Neural cell (in vitro differentiated cells): ENCODE measurements around the gene ADRM1. TPM values are rescaled to one million over a fixed set of nuclear protein-coding genes. Genes with fewer than 3 reads are reported as not detected.

Experiments used
- H2AFZ ChIP-seq: fragments of 200-600, 300-800 bp; sonication (generic), shearing (Covaris generic); 2 replicates; pipeline ENCODE4 v1.6.0; 2014; ENCODE audit warnings: low read depth, mild to moderate bottlenecking, antibody characterized with exemption, low read length, moderate library complexity
- H3F3A ChIP-seq: fragments of 200-600 bp; shearing (Covaris generic); 2 replicates; pipeline ENCODE4 v1.6.1; 2016; ENCODE audit warnings: mild to moderate bottlenecking, moderate library complexity, mixed read lengths, antibody characterized with exemption, low read length; ENCODE audit not compliant: insufficient read depth, poor library complexity, severe bottlenecking
- H3K27ac ChIP-seq: fragments of 200-600, 300-800 bp; sonication (generic), shearing (Covaris generic); 2 replicates; pipeline ENCODE4 v1.5.1; 2014; ENCODE audit warnings: mild to moderate bottlenecking, low read length, moderate library complexity
- H3K27me3 ChIP-seq: fragments of 300-800, 200-600 bp; sonication (generic), shearing (Covaris generic); 2 replicates; pipeline ENCODE4 v1.6.0; 2014; ENCODE audit warnings: mild to moderate bottlenecking, low read depth, low read length, moderate library complexity; ENCODE audit not compliant: insufficient read depth
- H3K36me3 ChIP-seq: fragments of 300-800, 200-600 bp; sonication (generic), shearing (Covaris generic); 2 replicates; pipeline ENCODE4 v1.5.1; 2014; ENCODE audit warnings: mild to moderate bottlenecking, antibody characterized with exemption, low read length, moderate library complexity; ENCODE audit not compliant: insufficient read depth
- H3K4me2 ChIP-seq: fragments of 300-800, 200-600 bp; sonication (generic), shearing (Covaris generic); 2 replicates; pipeline ENCODE4 v1.6.0; 2014; ENCODE audit warnings: mild to moderate bottlenecking, low read length
- H3K4me3 ChIP-seq: fragments of 300-800, 200-600 bp; sonication (generic), shearing (Covaris generic); 2 replicates; pipeline ENCODE4 v1.5.1; 2014; ENCODE audit warnings: mild to moderate bottlenecking, low read length, moderate library complexity
- H3K79me2 ChIP-seq: fragments of 200-600 bp; shearing (Covaris generic); replicated peaks from 2 replicates; pipeline ENCODE4 v1.6.0; 2014; ENCODE audit warnings: mild to moderate bottlenecking, low read length, moderate library complexity; ENCODE audit not compliant: insufficient read depth
- H3K9ac ChIP-seq: fragments of 300-800, 200-600 bp; sonication (generic), shearing (Covaris generic); 2 replicates; pipeline ENCODE4 v1.6.1; 2016; ENCODE audit warnings: mild to moderate bottlenecking, low read length, mixed read lengths
- H3K9me2 ChIP-seq: fragments of 200-600 bp; shearing (Covaris generic); 2 replicates; pipeline ENCODE4 v1.6.1; 2016; ENCODE audit warnings: mild to moderate bottlenecking, low read length, mixed read lengths; ENCODE audit not compliant: insufficient read depth
- H3K9me3 ChIP-seq: fragments of 200-600, 300-800 bp; sonication (generic), shearing (Covaris generic); 2 replicates; pipeline ENCODE4 v1.6.1; 2016; ENCODE audit warnings: mild to moderate bottlenecking, mixed run types, low read length, moderate library complexity, mixed read lengths
- H4K20me1 ChIP-seq: fragments of 200-600 bp; shearing (Covaris generic); 2 replicates; pipeline ENCODE4 v1.6.1; 2016; ENCODE audit warnings: mild to moderate bottlenecking, mixed run types; ENCODE audit not compliant: insufficient read depth
- EP300 ChIP-seq: fragments of 450-650 bp; conservative IDR thresholded peaks from 2 replicates; pipeline ENCODE4 v1.6.1; 2014; ENCODE audit warnings: antibody characterized with exemption, mild to moderate bottlenecking, moderate library complexity; ENCODE audit not compliant: poor library complexity, severe bottlenecking
- EZH2 ChIP-seq: fragments of 200-600, 300-800 bp; shearing (Covaris generic), sonication (generic); IDR thresholded peaks from 2 replicates; pipeline ENCODE4 v1.6.1; 2014; ENCODE audit warnings: antibody characterized with exemption, low read length, borderline replicate concordance, mild to moderate bottlenecking; ENCODE audit not compliant: insufficient read depth, poor library complexity, severe bottlenecking
- MXI1 ChIP-seq: fragments of 450-650 bp; conservative IDR thresholded peaks from 2 replicates; pipeline ENCODE4 v1.6.1; 2014; ENCODE audit warnings: antibody characterized with exemption, mild to moderate bottlenecking; ENCODE audit not compliant: poor library complexity, severe bottlenecking
- POLR2AphosphoS5 ChIP-seq: IDR thresholded peaks from 2 replicates; pipeline ENCODE4 v1.6.1; 2012
- RAD21 ChIP-seq: fragments of 450-650 bp; conservative IDR thresholded peaks from 2 replicates; pipeline ENCODE4 v1.6.1; 2014; ENCODE audit warnings: antibody characterized with exemption, mild to moderate bottlenecking, moderate library complexity
- SMC3 ChIP-seq: fragments of 450-650 bp; conservative IDR thresholded peaks from 2 replicates; pipeline ENCODE4 v1.6.1; 2014; ENCODE audit warnings: antibody characterized with exemption, mild to moderate bottlenecking, moderate library complexity; ENCODE audit not compliant: poor library complexity
- TAF1 ChIP-seq: IDR thresholded peaks from 2 replicates; pipeline ENCODE4 v1.6.1; 2012; ENCODE audit warnings: low read depth
- polyA plus RNA-seq: library from polyadenylated mRNA; depleted of rRNA; stranded (reverse); fragments of >200 nt; gene quantifications from 2 replicates; pipeline ENCODE4 v1.2.3, GENCODE V29; 2014
- TF ChIP-seq, protein P1 (sequence below): IDR thresholded peaks from 2 replicates; pipeline ENCODE4 v1.6.1; 2012; ENCODE audit warnings: borderline replicate concordance
- TF ChIP-seq, protein P2 (sequence below): fragments of 450-650 bp; IDR thresholded peaks from 2 replicates; pipeline ENCODE4 v1.5.1; 2014; ENCODE audit warnings: antibody characterized with exemption, mild to moderate bottlenecking, moderate library complexity; ENCODE audit not compliant: poor library complexity, severe bottlenecking

The ADRM1 gene
- polyA plus RNA-seq, 1 donor from 2014 or later: 111 TPM

- Histone ChIP-seq H3K9me2 (no peaks in the 10 kb centered on the region), H3K27ac (no peak overlapping the region), H3F3A (no peaks in the 10 kb centered on the region), H3K4me3 (no peak overlapping the region), H3K9ac (no peak overlapping the region), H3K9me3 (no peaks in the 10 kb centered on the region), H2AFZ (no peak overlapping the region), H3K27me3 (no peaks in the 10 kb centered on the region), H3K79me2 (peaks cover 14% of the 10 kb centered on the region), H4K20me1 (peaks cover 4% of the 10 kb centered on the region), H3K36me3 (no peaks in the 10 kb centered on the region), H3K4me2 (no peak overlapping the region)
- TF ChIP-seq EZH2 (no peak), EP300 (no peak), SMC3 (no peak), RAD21 (no peak), MXI1 (no peak), TAF1 (no peak), POLR2AphosphoS5 (no peak)
- TF ChIP-seq, protein P1, sequence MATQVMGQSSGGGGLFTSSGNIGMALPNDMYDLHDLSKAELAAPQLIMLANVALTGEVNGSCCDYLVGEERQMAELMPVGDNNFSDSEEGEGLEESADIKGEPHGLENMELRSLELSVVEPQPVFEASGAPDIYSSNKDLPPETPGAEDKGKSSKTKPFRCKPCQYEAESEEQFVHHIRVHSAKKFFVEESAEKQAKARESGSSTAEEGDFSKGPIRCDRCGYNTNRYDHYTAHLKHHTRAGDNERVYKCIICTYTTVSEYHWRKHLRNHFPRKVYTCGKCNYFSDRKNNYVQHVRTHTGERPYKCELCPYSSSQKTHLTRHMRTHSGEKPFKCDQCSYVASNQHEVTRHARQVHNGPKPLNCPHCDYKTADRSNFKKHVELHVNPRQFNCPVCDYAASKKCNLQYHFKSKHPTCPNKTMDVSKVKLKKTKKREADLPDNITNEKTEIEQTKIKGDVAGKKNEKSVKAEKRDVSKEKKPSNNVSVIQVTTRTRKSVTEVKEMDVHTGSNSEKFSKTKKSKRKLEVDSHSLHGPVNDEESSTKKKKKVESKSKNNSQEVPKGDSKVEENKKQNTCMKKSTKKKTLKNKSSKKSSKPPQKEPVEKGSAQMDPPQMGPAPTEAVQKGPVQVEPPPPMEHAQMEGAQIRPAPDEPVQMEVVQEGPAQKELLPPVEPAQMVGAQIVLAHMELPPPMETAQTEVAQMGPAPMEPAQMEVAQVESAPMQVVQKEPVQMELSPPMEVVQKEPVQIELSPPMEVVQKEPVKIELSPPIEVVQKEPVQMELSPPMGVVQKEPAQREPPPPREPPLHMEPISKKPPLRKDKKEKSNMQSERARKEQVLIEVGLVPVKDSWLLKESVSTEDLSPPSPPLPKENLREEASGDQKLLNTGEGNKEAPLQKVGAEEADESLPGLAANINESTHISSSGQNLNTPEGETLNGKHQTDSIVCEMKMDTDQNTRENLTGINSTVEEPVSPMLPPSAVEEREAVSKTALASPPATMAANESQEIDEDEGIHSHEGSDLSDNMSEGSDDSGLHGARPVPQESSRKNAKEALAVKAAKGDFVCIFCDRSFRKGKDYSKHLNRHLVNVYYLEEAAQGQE: no peak
- TF ChIP-seq, protein P2, sequence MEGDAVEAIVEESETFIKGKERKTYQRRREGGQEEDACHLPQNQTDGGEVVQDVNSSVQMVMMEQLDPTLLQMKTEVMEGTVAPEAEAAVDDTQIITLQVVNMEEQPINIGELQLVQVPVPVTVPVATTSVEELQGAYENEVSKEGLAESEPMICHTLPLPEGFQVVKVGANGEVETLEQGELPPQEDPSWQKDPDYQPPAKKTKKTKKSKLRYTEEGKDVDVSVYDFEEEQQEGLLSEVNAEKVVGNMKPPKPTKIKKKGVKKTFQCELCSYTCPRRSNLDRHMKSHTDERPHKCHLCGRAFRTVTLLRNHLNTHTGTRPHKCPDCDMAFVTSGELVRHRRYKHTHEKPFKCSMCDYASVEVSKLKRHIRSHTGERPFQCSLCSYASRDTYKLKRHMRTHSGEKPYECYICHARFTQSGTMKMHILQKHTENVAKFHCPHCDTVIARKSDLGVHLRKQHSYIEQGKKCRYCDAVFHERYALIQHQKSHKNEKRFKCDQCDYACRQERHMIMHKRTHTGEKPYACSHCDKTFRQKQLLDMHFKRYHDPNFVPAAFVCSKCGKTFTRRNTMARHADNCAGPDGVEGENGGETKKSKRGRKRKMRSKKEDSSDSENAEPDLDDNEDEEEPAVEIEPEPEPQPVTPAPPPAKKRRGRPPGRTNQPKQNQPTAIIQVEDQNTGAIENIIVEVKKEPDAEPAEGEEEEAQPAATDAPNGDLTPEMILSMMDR: no peak
Observed at GRCh38 chr20:62299666-62300236, 3.0 kb upstream of the ADRM1 start.

DNA sequence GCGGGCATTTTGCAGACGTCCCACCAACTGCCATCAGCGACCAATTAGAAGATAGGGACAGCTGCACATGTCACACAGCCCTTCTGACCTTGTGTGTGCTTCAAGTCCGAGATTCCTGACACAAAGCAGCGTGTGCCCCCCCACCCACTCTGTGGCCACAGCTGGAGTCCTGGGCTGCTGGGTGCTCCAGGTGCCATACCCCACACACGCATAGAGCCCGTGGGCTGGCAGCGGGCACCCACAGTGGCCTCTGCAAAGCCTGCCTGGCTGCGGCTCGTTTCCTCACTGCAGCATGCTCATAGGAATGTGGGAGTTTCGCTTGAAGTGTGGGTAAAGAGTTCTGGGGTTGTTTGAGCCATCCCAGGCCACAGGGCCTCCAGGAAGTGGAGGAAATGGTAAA lies 2.5 kb upstream of the ADRM1 start:
- Histone ChIP-seq H3K79me2 (peaks cover 14% of the 10 kb centered on the region), H3K27ac (no peak overlapping the region), H3K27me3 (no peaks in the 10 kb centered on the region), H3K4me2 (no peak overlapping the region), H3K4me3 (no peak overlapping the region), H3K9ac (no peak overlapping the region), H3K9me3 (no peaks in the 10 kb centered on the region), H2AFZ (no peak overlapping the region), H4K20me1 (peaks cover 7% of the 10 kb centered on the region), H3F3A (no peaks in the 10 kb centered on the region), H3K36me3 (no peaks in the 10 kb centered on the region), H3K9me2 (no peaks in the 10 kb centered on the region)
- TF ChIP-seq, protein P1: no peak
- TF ChIP-seq EZH2 (no peak), RAD21 (no peak), POLR2AphosphoS5 (no peak), TAF1 (no peak)
